Osteoblast (primary cell): ENCODE results near the gene IGSF9B. TPM values are rescaled to one million over a fixed set of nuclear protein-coding genes. Genes with fewer than 3 reads are reported as not detected.

Source experiments
- DNase-seq: peaks from one replicate; pipeline ENCODE4 v3.0.0; 2011; ENCODE audit warnings: low spot score, mixed read lengths; ENCODE audit not compliant: insufficient read length; ENCODE audit errors: missing footprints
- H2AFZ ChIP-seq: 2 replicates; pipeline ENCODE4 v1.6.0; 2011; ENCODE audit warnings: mild to moderate bottlenecking, low read length
- H3K27ac ChIP-seq: 2 replicates; pipeline ENCODE4 v1.5.1; 2011; ENCODE audit warnings: mild to moderate bottlenecking, low read depth, low read length, moderate library complexity
- H3K27me3 ChIP-seq: 2 replicates; pipeline ENCODE4 v1.6.0; 2012; ENCODE audit warnings: mild to moderate bottlenecking, control low read depth, inconsistent platforms, low read length, moderate library complexity; ENCODE audit not compliant: insufficient read depth
- H3K36me3 ChIP-seq: 2 replicates; pipeline ENCODE4 v1.5.1; 2011; ENCODE audit warnings: mild to moderate bottlenecking, low read length, control low read depth, moderate library complexity; ENCODE audit not compliant: insufficient read depth
- H3K4me1 ChIP-seq: 2 replicates; pipeline ENCODE4 v1.5.1; 2011; ENCODE audit warnings: mild to moderate bottlenecking, low read length, control low read depth, moderate library complexity; ENCODE audit not compliant: insufficient read depth
- H3K4me2 ChIP-seq: 2 replicates; pipeline ENCODE4 v1.6.0; 2011; ENCODE audit warnings: mild to moderate bottlenecking, low read length; ENCODE audit not compliant: insufficient read depth
- H3K4me3 ChIP-seq: fragments of 200-600 bp; sonication (generic); 3 replicates; pipeline ENCODE4 v1.5.1; 2012; ENCODE audit warnings: mild to moderate bottlenecking, low read length, inconsistent platforms; ENCODE audit not compliant: insufficient read depth
- H3K79me2 ChIP-seq: 2 replicates; pipeline ENCODE4 v1.6.0; 2012; ENCODE audit warnings: mild to moderate bottlenecking, low read length, control low read depth, inconsistent platforms; ENCODE audit not compliant: insufficient read depth
- H3K9me3 ChIP-seq: 2 replicates; pipeline ENCODE4 v1.5.1; 2011; ENCODE audit warnings: low read depth, low read length, control low read depth
- H4K20me1 ChIP-seq: 2 replicates; pipeline ENCODE4 v1.6.0; 2012; ENCODE audit warnings: mild to moderate bottlenecking, low read length, control low read depth; ENCODE audit not compliant: insufficient read depth
- total RNA-seq: library from RNA; depleted of rRNA; stranded (reverse); fragments of >200 nt; gene quantifications from 2 replicates; pipeline ENCODE4 v1.2.3, GENCODE V29; 2012
- TF ChIP-seq, protein P1 (sequence below): IDR thresholded peaks from 2 replicates; pipeline ENCODE4 v1.5.1; 2011; ENCODE audit warnings: mild to moderate bottlenecking, low read depth, low read length, moderate library complexity; ENCODE audit errors: extremely low read depth

The IGSF9B gene
- total RNA-seq, 1 donor = 0.36 TPM

DNA sequence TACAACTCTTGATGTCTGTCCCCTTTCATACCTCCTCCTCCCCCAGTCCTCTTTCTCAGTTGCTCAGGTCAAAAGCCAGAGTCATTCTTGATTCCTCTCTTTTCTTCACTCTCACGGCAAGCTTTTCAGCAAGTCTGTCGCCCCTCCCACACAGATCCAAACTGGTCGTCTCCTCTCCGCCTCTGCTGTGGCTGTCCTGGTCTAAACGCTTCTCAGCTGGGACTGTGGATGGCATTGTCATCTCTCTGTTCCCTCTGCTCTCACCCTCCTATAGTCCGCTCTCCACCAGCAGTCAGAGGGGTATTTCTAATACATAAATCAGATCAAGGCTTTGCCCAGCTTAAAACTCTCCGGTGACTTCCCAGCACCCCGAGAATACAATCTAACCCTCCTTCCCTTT lies 64.6 kb downstream of the IGSF9B start:
- Histone ChIP-seq H3K4me2 (no peak overlapping the region), H3K4me3 (no peak overlapping the region), H3K4me1 (no peaks in the 10 kb centered on the region), H3K79me2 (no peaks in the 10 kb centered on the region), H3K9me3 (no peaks in the 10 kb centered on the region), H3K36me3 (no peaks in the 10 kb centered on the region), H2AFZ (no peak overlapping the region), H4K20me1 (no peaks in the 10 kb centered on the region), H3K27me3 (no peaks in the 10 kb centered on the region), H3K27ac (no peak overlapping the region)
- TF ChIP-seq, protein P1, sequence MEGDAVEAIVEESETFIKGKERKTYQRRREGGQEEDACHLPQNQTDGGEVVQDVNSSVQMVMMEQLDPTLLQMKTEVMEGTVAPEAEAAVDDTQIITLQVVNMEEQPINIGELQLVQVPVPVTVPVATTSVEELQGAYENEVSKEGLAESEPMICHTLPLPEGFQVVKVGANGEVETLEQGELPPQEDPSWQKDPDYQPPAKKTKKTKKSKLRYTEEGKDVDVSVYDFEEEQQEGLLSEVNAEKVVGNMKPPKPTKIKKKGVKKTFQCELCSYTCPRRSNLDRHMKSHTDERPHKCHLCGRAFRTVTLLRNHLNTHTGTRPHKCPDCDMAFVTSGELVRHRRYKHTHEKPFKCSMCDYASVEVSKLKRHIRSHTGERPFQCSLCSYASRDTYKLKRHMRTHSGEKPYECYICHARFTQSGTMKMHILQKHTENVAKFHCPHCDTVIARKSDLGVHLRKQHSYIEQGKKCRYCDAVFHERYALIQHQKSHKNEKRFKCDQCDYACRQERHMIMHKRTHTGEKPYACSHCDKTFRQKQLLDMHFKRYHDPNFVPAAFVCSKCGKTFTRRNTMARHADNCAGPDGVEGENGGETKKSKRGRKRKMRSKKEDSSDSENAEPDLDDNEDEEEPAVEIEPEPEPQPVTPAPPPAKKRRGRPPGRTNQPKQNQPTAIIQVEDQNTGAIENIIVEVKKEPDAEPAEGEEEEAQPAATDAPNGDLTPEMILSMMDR = no peak
- no peak for DNase-seq

- H3K4me2 ChIP-seq = no peak overlapping the region
- TF ChIP-seq, protein P1 = no peak
- H4K20me1 ChIP-seq = no peaks in the 10 kb centered on the region
- no peaks in the 10 kb centered on the region for H3K27me3 ChIP-seq
- H3K4me1 ChIP-seq = no peaks in the 10 kb centered on the region
- DNase-seq = no peak
- H3K9me3 ChIP-seq = no peaks in the 10 kb centered on the region
- H3K79me2 ChIP-seq = no peaks in the 10 kb centered on the region
- no peak overlapping the region for H3K27ac ChIP-seq
- H3K36me3 ChIP-seq = no peaks in the 10 kb centered on the region
- H3K4me3 ChIP-seq = no peak overlapping the region
- H2AFZ ChIP-seq = no peak overlapping the region
Observed at GRCh38 chr11:133889893-133890292, 66.9 kb downstream of the IGSF9B start.

DNA sequence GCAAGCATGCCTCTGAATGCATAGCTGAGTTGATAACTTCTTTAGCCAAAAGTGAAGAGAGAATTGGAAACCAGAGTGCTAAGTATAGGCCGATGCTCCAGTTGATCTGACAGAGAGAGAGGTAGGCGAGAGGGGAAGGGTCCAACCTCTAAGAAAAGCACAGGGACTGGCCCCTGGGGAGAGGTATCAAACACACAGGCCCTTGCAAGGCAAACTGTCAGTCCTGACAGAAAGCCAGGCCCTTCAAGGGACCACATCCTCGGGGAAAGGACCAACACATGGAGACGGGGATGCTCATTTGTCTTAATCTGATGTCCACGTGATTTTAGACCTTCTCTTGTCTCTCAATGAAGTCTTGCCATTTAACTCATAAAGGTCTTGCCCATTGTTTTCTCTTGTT lies 67.6 kb downstream of the IGSF9B start:
- H3K79me2 ChIP-seq = no peaks in the 10 kb centered on the region
- H3K4me3 ChIP-seq = no peak overlapping the region
- H3K9me3 ChIP-seq = no peaks in the 10 kb centered on the region
- H3K36me3 ChIP-seq = no peaks in the 10 kb centered on the region
- no peak overlapping the region for H2AFZ ChIP-seq
- H3K27me3 ChIP-seq = no peaks in the 10 kb centered on the region
- TF ChIP-seq, protein P1 = no peak
- H3K4me2 ChIP-seq = no peak overlapping the region
- no peaks in the 10 kb centered on the region for H3K4me1 ChIP-seq
- H3K27ac ChIP-seq = no peak overlapping the region
- no peak for DNase-seq
- H4K20me1 ChIP-seq = no peaks in the 10 kb centered on the region

DNA sequence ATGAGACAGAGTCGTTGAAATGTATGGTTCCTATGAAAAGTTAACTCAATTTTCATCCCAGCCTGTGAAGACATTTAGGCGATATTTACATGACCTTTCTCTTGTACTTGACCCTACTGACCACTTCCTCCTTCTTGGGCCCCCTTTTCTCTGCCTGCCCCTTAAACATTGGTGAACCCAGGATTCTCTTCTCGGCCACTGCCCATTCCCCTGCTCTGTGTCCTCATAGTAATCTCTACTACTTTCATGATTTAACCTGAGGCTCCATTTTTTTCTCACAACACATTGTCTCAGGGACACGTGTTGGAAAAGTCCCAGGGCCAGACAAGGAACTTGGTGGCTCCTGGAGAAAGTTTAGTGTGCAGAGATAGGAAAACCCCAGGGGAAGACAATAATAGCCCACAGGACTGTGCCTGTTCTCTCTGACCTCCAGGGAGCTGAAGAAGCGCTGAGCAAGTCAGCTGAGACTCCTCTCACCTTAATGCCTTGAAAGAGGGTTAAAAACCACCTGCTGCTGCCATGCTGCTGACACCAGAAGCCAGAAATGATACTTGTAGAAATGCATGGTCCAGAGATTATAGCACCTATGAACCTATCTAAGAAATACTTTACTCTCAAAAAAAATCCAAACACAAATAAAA lies 69.0 kb downstream of the IGSF9B start:
- Histone ChIP-seq H3K36me3 (no peaks in the 10 kb centered on the region), H3K27me3 (no peaks in the 10 kb centered on the region), H3K4me2 (no peak overlapping the region)

More for the DNA sequence above, 69.0 kb downstream of the IGSF9B start:
- no peaks in the 10 kb centered on the region for H3K4me1 ChIP-seq
- H2AFZ ChIP-seq = no peak overlapping the region
- H3K27ac ChIP-seq = no peak overlapping the region
- H3K79me2 ChIP-seq = no peaks in the 10 kb centered on the region
- H3K9me3 ChIP-seq = no peaks in the 10 kb centered on the region
- no peak for DNase-seq
- H3K4me3 ChIP-seq = no peak overlapping the region
- TF ChIP-seq, protein P1 = no peak
- no peaks in the 10 kb centered on the region for H4K20me1 ChIP-seq
